DMS 273 treated with DMSO at 0.1 percent for 48 hours (cell line): ENCODE results near the gene SPATS1.

Experiments used
- DNase-seq: peaks from one replicate; lab custom pipeline; 2025; lab: John Stamatoyannopoulos, UW

SPATS1 gene, protein sequence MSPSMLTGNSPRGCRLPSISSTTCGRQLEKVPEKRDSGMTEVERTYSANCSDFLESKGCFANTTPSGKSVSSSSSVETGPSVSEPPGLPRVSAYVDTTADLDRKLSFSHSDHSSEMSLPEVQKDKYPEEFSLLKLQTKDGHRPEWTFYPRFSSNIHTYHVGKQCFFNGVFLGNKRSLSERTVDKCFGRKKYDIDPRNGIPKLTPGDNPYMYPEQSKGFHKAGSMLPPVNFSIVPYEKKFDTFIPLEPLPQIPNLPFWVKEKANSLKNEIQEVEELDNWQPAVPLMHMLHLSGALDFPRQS

DNA sequence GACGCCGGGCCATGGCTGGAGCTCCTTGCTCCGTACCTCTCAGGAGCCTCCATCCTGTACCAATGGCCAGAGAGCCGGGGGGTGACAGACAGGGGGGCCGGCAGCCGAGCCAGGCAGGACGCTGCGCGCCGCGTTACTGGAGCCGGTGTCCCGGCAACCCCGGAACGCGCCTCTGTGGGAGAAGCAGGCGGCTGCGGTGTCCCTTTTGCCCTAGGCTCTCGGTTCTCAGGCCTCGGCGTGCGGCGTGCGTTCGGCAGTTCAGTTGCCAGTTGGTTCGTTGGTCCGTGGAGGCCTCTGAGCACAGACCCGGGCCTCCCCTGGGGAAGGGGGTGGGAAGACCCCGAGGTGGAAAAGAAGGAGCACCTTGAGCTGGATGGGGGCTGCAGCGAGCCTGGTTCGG, at the start of gene SPATS1:
Gene SPATS1 (plus strand): TSS at position 162 of the 400 bp plus-strand sequence. CDS start 446 bp downstream, outside the sequence.
- no peak for DNase-seq

DNA sequence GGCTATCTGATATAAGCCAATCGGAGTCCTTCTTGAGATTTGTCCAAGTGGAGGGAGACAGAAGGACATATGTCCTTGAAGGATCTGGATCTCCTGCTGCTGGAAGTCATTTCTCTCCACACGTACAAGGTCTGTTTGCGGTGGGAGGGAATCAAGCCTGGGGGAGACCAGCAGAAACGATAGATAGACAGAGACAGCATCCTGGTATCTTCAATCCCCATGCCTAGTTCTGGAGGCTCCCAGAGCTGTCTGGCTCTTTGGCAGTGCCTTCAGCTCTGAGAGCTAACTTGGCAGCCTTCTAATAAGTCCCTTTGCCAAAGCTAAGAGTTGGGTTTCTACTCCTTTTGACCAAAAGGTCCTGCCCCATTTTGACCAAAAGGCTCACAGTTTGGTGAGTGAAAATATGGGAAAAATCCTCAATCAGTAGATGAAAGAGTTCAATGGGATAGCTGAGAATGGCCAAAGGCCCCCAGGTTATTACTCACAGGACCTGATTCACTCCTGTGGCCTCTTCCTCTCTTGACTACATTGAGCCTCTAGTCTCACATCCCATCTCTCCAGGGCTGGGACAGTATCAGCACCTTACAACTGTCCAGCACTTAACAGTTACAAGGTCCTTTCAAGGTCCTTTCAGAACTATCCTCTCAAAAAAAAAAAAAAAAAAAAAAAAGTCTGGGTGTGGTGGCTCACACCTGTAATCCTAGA, 49.6 kb upstream of the SPATS1 start:
- no peak for DNase-seq

DNA sequence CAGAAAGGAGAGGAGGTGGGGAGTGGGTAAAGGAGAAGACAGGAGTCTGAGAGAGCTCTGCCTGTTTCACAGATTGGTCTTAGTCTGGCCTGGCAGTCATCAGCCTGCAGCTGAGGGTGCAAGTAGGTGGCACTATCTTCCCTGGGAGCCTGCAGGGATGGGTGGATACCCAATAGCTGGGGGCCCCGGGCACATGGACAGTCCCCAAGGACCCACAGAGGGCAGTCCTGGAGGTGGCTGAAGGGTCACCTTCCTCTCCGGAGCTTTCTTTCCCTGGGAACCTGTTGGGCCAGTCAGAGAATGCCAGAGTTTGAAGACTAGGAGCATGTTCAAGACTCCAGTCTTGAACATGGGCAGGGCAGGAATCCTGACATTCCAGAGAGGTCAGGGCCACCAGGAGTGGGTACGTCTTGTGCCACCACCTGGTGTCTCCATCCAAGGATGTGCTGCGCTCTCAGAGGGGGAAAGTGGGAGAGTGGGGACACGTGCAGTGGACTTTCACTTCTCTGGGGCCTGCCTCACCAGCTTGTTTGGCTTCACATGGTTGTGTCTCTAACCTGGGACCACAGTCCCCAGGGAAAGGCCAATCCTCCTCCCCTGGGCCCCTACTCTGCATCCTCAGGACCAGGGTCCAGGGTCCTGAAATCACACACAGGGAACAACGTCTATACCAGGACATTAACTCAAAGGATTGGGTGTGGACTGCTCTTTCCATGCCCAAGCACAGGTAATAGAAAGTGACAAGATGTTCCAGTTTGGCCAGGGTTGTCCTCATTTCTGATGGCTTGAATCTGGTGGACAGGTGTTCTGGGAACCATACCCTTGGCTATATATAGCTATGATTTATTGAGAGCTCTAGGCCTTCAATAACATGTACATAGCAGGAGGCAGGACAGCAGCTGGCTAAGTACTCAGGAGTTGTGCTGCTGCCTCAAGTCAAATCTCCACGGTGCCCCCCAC, 47.3 kb upstream of the SPATS1 start:
- DNase-seq: no peak

DNA sequence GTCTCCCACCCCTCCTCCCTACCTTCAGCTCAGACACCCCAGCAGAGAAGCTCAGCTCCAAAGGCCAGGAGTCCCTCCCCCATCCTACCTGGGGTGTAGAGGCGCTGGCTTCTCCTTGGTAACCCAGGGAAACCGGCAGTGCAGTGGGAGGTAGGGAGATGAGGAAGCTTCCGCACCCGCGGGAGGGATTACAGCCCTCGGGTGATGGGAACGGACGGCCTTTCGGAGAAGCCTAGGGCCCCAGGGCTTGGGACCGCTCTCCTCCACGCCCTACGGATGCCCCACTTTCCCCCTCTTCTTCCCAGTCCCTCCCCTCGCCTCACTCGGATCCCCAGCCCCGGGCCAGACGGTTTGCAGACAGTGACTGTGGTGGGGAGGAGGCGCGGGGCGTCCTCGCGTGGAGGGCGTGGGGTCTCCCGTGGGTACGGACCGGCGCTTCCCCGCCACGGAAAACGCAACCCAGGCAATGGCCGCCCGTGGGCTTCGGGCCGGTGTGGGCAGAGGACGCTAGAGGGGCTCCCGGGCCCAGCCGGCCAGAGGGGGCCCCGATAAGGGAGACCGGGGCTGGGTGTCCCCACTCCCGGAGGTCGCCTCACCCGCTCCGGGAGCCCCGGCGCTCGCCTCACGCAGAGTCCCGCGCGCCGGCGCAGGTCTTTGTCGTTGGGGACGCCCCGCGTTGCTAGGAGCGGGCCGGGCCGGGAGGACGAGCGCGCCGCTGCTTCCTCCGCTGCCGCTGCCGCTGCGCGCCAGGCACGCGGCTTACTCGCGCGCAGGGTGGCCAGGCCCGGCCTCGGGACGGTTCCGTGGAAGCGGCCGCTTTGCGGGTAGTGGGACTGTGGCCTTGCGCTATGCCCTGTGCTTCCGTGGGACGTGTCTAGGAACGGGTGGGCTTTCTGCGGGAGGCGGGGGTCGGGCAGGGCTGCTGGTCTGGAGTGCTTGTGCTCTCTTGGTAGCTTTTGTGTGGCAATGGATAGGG, 45.1 kb upstream of the SPATS1 start:
- no peak for DNase-seq

DNA sequence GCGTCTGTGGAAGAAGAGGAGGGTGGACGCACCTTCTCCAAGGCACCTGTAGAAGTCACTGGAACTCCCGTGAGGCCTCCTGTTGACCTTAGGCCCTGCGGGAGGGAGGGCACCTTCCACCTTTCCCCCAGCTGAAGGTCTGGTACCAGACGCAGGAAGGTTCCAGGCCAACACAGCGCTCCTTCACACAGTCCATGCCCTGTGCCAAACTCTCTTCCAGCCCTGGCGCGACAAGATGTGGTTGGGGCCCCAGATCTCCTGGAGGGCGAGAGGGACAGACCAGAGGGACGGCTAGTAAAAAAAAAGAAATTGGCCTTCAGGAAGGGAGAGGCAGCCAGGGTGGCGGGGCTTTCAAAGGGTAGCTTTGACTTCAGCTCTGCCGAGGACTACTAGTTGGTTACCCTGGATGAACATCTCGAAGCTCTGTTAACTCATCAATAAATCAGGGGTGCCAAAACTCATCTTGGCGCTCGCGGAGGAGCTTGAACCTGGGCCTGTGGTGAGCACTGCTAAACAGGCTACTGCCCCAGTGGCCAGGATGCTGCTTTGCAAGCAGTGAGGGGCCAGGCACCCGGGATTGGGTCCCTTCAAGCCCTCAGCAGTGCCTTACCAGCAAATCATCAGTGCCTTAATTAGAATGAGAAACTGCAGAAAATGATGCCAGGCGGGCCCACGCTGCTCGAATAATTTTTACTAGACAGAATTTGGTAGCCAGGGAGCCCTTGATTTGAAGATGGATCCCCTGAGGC, 44.2 kb upstream of the SPATS1 start:
- DNase-seq: no peak

DNA sequence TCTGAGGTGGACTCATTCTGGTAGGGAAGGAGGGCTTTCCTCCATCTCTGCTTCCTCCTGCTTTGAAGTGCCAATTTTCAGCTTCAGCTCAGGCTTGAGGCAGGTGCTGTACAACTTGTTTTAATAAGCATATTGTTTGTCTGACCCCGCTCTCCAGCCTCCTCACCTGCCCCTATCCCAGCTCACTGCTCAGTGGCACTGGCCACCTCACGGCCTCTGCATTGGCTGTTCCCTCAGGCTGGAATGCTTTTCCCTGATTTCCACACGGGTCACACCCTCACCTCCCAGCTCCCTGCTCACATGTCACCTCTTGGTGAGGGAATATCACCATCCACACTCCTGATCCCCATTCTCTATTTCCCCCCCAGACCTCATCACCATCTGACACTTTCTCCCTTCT, 43.6 kb upstream of the SPATS1 start:
- DNase-seq: no peak

DNA sequence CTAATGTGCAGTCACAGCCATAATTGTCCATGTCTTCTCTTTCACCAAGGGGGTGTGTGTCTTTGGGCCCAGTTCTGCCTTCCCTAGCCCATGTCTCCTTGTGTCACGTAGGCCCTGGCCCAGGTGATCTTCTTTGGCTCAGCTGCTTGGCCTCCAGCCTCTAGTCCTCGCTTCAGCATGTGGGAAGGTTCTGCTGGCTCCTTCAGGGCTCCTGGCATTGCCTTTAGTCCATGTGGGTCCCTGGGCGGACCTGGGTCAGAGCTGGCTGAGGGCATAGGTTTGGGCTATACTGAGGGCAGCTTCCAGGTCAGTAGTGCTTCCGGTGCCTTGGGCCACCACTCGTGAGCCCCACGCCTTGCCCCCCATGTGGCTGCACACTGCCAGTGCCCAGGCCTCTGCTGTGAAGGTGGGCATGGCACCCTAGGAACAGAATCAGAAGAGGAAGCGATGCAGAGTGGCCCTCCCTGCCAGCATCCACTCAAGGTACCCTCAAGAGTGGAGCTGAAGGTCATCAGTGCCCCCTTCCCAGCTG, 42.1 kb upstream of the SPATS1 start:
- no peak for DNase-seq

DNA sequence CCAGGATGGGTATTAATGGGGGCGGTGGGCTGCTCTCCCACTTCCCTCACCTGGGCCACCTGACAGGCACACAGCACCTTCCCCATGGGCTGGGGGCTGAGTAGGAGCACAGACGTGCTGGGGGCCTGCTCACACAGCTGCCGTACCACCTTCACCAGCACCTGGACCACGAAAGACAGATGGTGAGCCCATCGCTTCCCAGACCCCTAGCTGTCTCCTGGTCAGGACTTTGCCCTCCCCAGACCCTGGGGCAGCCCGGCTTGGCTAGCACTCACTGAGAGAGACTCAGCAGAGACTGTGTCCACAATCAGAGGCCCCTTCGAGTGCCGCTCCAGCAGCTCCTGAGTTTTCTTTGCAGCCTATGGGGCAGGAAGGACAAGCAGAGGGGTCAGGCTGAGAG, 41.3 kb upstream of the SPATS1 start:
- DNase-seq: no peak

DNA sequence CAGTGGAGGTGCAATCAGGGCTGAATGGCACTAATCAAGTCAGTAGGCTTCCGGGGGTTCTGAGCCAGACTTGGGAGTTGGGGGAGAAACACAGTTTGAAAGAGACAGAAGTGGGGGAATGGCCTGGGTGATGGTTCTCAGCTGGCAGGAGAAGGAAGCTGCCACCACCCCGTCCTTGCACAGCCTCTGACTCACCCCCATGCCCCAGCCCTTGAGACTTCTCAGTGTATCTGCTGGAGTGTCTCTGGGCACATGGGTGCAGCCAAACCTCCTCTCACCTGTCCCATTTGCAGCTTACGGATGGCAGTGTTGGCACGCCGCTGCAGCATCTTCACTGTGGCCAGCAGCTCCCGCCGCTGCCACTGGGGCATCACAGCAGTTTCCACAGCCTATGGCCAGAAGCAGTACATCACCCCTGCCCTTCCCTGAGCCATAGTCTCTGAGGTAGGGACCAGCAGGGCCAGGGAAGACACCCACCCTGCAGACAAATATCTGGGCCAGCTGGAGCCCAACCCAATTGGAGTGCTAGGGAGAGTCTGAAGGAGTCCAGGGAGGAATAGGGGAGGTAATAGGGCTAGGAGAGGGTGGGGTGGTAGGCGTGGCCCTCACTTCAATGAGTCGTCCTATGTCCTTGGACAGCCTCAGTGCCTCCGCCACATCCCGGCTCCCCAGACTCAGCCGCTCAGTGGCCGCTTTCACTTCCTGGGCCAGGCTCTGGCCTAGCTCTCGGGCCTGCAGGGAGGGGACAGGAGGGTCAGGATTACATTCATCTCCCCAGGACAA, 40.5 kb upstream of the SPATS1 start:
- DNase-seq: no peak

DNA sequence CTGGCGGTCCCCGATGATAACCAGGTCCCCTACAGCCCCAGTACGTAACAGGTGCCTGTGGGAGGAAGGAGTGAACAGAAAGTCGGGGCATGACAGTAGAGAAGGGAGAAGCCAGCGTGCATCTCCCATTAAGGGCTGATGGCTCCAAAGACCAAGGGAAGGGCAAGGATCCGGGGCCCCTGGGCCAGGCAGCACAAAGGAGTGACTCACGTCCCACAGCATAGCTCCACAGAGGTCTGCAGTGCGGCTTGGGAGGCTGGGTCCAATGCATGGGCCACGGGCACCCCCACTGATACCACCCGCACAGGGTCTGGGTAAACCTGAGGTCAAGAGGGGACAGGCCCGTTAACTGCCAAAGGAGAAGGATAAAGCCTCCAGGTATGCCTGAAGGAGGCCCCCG, 39.6 kb upstream of the SPATS1 start:
- DNase-seq: no peak

DNA sequence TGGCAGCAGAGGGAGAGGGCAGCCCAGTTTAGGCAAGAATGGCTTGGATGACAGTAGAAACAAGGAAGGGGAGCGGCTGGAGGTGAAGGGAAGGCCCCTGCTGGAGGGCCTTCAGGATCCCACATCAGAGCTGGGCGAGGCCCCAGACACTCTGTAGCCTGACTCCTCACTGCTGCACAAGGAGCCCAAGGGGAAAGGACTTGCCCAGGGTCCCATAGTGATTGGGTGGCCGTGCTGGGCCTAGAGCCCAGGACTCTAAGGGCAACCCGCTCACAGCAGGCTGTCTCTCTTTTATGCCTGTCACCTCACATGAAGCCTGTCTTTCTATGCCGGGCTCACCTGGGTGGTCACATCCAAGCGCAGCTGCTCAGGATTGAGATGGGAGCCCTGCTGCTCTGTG, 38.6 kb upstream of the SPATS1 start:
- DNase-seq: no peak

DNA sequence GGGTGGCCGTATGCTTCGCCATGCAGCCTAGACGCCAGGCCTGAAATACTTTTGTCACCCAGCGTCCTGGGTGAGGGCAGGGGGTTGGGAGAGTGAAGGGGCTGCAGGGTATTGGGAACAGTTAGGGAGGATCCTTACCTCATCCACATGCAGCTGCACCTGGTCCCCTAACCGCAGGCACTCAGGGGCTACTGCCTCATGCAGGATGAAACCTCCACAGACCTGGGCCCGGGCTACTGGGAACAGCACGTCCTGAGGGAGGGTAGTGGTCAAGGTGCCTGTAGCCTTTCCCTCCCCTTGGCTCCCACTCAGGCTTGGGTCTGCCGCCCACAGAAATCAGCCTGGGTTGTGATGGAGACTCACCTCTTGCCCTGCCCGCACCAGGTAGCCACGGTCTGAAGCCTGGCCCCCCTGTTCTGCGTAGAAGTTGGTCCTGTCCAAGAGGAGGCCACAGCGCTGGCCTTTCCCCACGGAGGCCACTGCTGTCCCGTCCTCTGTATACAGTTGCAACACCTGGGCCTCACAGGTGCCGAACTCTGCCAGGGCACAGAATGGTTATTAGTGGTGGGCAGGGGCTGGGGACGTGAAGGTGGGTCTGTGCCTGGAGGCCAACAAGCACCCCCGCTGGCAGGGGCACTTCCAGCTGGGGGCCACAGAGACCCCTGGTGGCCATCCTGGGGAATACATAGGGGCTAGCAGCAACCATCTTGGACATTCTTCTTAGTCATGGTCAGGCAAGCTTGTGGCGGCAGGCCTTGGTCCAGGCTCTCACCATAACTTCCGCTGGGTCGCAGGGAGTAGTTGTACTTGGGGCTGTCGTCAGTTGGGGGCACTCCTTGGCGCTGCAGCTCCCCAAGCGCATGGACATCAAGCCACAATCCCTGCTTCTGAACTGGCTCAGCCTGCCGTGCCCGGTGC, 37.9 kb upstream of the SPATS1 start:
- DNase-seq: no peak

DNA sequence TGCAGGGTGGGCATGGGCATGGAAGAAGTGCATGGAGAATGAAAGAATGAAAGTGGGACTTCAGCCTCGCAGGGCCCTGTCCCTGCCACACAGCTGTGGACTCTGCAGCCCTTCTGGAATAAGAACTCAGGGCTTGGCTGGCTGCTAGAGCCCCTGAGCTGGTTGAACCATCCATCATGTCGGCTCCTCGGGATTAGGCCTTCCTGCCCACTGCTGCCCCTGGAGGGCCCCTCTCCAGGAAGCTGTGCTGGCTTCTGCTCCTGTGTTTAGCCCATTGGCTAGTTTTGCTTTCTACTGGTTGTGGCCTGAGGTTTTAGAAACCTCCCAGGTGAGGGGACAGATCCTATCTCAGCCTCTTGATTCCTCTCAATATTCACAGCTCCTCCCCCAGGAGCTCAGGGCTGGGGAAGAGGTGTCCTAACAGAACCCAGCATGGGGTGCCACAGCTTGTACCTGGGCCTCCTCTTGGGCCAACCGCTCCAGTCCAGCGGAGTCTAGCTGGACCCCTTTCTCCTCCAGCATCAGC, 37.2 kb upstream of the SPATS1 start:
- DNase-seq: no peak

DNA sequence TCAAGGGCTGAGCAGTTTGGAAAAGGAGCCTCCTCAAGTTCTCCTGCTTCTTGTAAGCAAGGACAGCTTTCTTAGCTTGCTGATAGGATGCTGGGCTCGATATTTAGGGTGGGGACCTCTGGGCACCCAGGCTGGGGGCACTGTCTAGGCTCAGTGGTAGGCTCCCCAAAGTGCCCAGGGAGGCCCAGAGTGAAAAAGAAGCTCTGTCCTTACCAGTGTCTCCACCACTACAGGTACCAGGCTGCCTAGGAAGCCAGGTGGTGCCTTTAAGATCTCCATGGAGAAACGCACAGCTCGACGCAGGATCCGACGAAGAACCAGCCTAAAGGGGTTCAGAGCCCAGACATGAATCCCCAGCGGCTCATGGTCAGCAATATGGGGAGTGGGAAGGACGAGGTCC, 35.7 kb upstream of the SPATS1 start:
- DNase-seq: no peak

DNA sequence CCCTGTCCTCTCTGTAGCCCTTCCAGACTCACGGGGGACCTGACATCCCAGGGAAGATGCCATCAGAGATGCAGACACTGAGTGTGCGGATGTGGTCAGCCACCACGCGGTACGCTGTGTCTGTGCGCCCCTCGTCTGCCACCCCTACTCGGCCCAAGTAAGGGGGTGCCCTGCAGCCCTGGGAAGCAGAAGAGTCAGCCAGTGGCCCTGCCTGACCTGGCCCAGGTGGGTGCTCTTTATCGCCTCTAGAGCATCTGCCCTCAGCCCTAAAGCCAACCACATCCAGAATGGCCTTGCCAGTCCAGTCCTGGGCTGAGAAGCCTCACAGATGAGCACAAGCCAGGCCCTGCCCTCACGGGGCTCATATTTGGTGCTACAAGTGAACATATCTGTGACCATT, 35.2 kb upstream of the SPATS1 start:
- no peak for DNase-seq

DNA sequence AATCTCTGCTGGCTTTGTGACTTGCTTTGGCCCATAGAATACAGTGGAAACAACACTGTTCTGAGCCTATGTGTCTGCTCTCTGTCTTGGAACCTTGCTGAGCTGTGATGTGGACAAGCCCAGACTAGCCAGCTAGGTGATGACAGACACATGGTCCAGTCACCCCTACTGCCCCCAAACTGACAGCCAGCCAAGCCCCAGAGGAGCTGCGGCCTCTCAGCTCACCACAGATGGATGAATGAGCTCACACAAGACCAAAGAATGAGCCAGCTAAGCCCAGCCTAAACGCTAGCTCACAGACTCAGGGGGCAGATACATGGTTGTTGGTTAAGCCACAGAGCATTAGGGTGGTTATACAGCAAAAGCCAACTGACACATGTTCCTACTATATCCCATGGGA, 33.4 kb upstream of the SPATS1 start:
- DNase-seq: no peak

DNA sequence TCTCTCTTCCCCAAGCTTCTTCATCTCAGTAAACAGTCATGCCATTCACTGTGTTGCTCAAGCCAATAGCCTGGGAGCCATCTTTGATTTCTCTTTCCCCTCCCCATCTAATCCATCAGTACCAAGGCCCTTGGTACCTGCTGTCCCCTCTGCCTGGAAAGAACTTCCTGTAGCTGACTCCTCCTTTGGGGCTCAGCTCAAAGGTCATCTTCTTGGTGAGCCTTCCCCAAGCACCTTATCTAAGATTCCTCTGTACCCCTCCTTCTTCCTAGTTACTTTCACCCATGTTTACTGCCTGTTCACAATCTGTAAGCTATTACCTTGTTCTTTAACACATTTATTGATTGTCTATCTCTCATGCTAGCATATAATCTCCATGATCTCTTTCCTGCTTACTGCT, 32.8 kb upstream of the SPATS1 start:
- no peak for DNase-seq

DNA sequence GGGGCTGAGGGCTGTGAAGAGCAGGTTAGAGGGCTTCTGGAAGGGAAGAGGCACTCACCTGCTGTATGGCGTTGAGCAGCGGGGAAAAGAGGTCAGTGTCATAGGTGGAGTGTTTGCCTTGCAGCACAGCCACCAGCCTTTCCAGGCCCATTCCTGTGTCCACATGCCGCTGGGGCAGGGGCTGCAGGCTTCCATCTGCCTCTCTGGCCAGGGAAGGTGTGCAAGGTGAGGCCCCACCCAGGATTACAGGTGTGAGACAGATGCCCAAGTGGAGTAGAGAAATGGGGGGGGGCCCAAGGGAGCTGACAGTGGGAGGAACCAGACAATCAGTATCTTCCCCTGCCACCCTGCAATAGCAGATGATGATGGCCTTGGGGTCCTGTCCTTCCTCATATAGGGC, 32.2 kb upstream of the SPATS1 start:
- no peak for DNase-seq
